H9 (cell line): ENCODE data around the gene DTWD2. TPM values are rescaled to one million over a fixed set of nuclear protein-coding genes. Genes with fewer than 3 reads are reported as not detected.
"Not testable (repeated sequence)": the region's sequence is repeated elsewhere in the genome, so short reads cannot be mapped to it uniquely, and the experiment has no call there.

Experiments
- DNase-seq: peaks from one replicate; pipeline ENCODE4 v3.0.0-alpha.2; 2017
- H2AFZ ChIP-seq: one replicate; pipeline ENCODE4 v1.6.1; 2013; ENCODE audit warnings: mild to moderate bottlenecking, low read length, control low read depth, moderate library complexity
- H2AK5ac ChIP-seq: 2 replicates; pipeline ENCODE4 v1.6.1; 2013; ENCODE audit warnings: low read length, control low read depth, mixed read lengths; ENCODE audit not compliant: insufficient read length
- H2BK120ac ChIP-seq: one replicate; pipeline ENCODE4 v1.6.1; 2013; ENCODE audit warnings: low read depth, mild to moderate bottlenecking, low read length, control low read depth, inconsistent platforms; ENCODE audit not compliant: poor library complexity, severe bottlenecking
- H2BK12ac ChIP-seq: 2 replicates; pipeline ENCODE4 v1.6.1; 2013; ENCODE audit warnings: low read length, control low read depth, mixed read lengths, low read depth; ENCODE audit not compliant: insufficient read length
- H2BK15ac ChIP-seq: 2 replicates; pipeline ENCODE4 v1.6.1; 2013; ENCODE audit warnings: low read depth, low read length, control low read depth
- H2BK20ac ChIP-seq: one replicate; pipeline ENCODE4 v1.6.1; 2013; ENCODE audit warnings: low read depth, mild to moderate bottlenecking, low read length, control low read depth, inconsistent platforms; ENCODE audit not compliant: poor library complexity, severe bottlenecking
- H2BK5ac ChIP-seq: 2 replicates; pipeline ENCODE4 v1.6.1; 2013; ENCODE audit warnings: low read length, control low read depth, mixed read lengths; ENCODE audit not compliant: insufficient read length
- H3K14ac ChIP-seq: 2 replicates; pipeline ENCODE4 v1.6.1; 2013; ENCODE audit warnings: low read length, control low read depth; ENCODE audit not compliant: insufficient read depth
- H3K18ac ChIP-seq: 2 replicates; pipeline ENCODE4 v1.6.1; 2013; ENCODE audit warnings: low read depth, mild to moderate bottlenecking, mixed read lengths, low read length, control low read depth; ENCODE audit not compliant: insufficient read length
- H3K23ac ChIP-seq: 2 replicates; pipeline ENCODE4 v1.6.1; 2013; ENCODE audit warnings: low read length, control low read depth, mixed read lengths, low read depth; ENCODE audit not compliant: insufficient read length
- H3K23me2 ChIP-seq: 2 replicates; pipeline ENCODE4 v1.6.1; 2013; ENCODE audit warnings: low read depth, mild to moderate bottlenecking, mixed read lengths, low read length, control low read depth; ENCODE audit not compliant: insufficient read length, poor library complexity, severe bottlenecking
- H3K27ac ChIP-seq: 2 replicates; pipeline ENCODE4 v1.5.1; 2013; ENCODE audit warnings: low read length, control low read depth, mixed read lengths, low read depth; ENCODE audit not compliant: insufficient read length
- H3K27me3 ChIP-seq: 2 replicates; pipeline ENCODE4 v1.6.1; 2013; ENCODE audit warnings: low read length, control low read depth, inconsistent platforms; ENCODE audit not compliant: insufficient read depth
- H3K4ac ChIP-seq: 2 replicates; pipeline ENCODE4 v1.6.1; 2013; ENCODE audit warnings: low read depth, mild to moderate bottlenecking, control low read depth, inconsistent platforms, low read length, moderate library complexity
- H3K4me1 ChIP-seq: 2 replicates; pipeline ENCODE4 v1.6.1; 2013; ENCODE audit warnings: low read length, control low read depth, inconsistent platforms; ENCODE audit not compliant: insufficient read depth
- H3K4me2 ChIP-seq: 2 replicates; pipeline ENCODE4 v1.6.1; 2013; ENCODE audit warnings: low read length, control low read depth, mixed read lengths; ENCODE audit not compliant: insufficient read length, insufficient read depth
- H3K56ac ChIP-seq: 2 replicates; pipeline ENCODE4 v1.6.1; 2013; ENCODE audit warnings: low read depth, mild to moderate bottlenecking, mixed read lengths, low read length, control low read depth; ENCODE audit not compliant: insufficient read length
- H3K79me1 ChIP-seq: 2 replicates; pipeline ENCODE4 v1.6.1; 2013; ENCODE audit warnings: low read depth, mild to moderate bottlenecking, moderate library complexity, low read length, control low read depth, inconsistent platforms; ENCODE audit not compliant: insufficient read depth, poor library complexity, severe bottlenecking
- H3K79me2 ChIP-seq: 2 replicates; pipeline ENCODE4 v1.6.1; 2013; ENCODE audit warnings: low read length, control low read depth, inconsistent platforms; ENCODE audit not compliant: insufficient read depth
- H3K9ac ChIP-seq: 2 replicates; pipeline ENCODE4 v1.6.1; 2013; ENCODE audit warnings: low read length, control low read depth, mixed read lengths; ENCODE audit not compliant: insufficient read length; ENCODE audit errors: extremely low read depth
- H3K9me3 ChIP-seq: one replicate; pipeline ENCODE4 v1.6.1; 2013; ENCODE audit warnings: low read depth, low read length, inconsistent platforms; ENCODE audit not compliant: control insufficient read depth
- H3T11ph ChIP-seq: one replicate; pipeline ENCODE4 v1.6.1; 2013; ENCODE audit warnings: mild to moderate bottlenecking, low read length, control low read depth, inconsistent platforms
- H4K20me1 ChIP-seq: one replicate; pipeline ENCODE4 v1.6.1; 2013; ENCODE audit not compliant: control insufficient read depth, insufficient read length, insufficient read depth
- H4K5ac ChIP-seq: 2 replicates; pipeline ENCODE4 v1.6.1; 2013; ENCODE audit warnings: low read depth, mild to moderate bottlenecking, mixed read lengths, low read length, control low read depth; ENCODE audit not compliant: insufficient read length
- H4K8ac ChIP-seq: replicated peaks from 2 replicates; pipeline ENCODE4 v1.6.1; 2013; ENCODE audit warnings: low read length, control low read depth, mixed read lengths, low read depth; ENCODE audit not compliant: insufficient read length
- H4K91ac ChIP-seq: 2 replicates; pipeline ENCODE4 v1.6.1; 2013; ENCODE audit warnings: low read depth, mild to moderate bottlenecking, moderate library complexity, mixed read lengths, low read length, control low read depth; ENCODE audit not compliant: insufficient read length
- H3K27ac Mint-ChIP-seq, 3 experiments: 2 replicates in 2 of 3; 3 replicates in 1 of 3; pipeline ENCODE4 v1.8.0; 2020 to 2021; ENCODE audit warnings: mixed read lengths in 3 of 3, mild to moderate bottlenecking in 1 of 3, moderate library complexity in 1 of 3
- H3K27me3 Mint-ChIP-seq: 2 replicates; pipeline ENCODE4 v1.8.0; 2021; ENCODE audit warnings: low read depth, mild to moderate bottlenecking, moderate library complexity, mixed read lengths
- H3K36me3 Mint-ChIP-seq, 3 experiments: 2 replicates in 2 of 3; 3 replicates in 1 of 3; pipeline ENCODE4 v1.8.0; 2020 to 2021; ENCODE audit warnings: low read depth in 3 of 3, mixed read lengths in 3 of 3; ENCODE audit not compliant: insufficient read depth in 1 of 3
- H3K4me1 Mint-ChIP-seq, 2 experiments: 2 replicates each; pipeline ENCODE4 v1.8.0; 2020; ENCODE audit warnings: mixed read lengths in 2 of 2
- H3K4me3 Mint-ChIP-seq, 2 experiments: 2 replicates in 1 of 2; 3 replicates in 1 of 2; pipeline ENCODE4 v1.8.0; 2020 to 2021; ENCODE audit warnings: mild to moderate bottlenecking in 2 of 2, mixed read lengths in 2 of 2, moderate library complexity in 1 of 2
- H3K9me3 Mint-ChIP-seq, 2 experiments: 2 replicates in 1 of 2; 3 replicates in 1 of 2; pipeline ENCODE4 v1.8.0; 2020; ENCODE audit warnings: mild to moderate bottlenecking in 2 of 2, mixed read lengths in 2 of 2, moderate library complexity in 1 of 2
- WGBS: extraction: QIAGEN DNeasy Blood & Tissue Kit; methylation state at CpG from one replicate; pipeline ENCODE4 v1.1.7; 2013; ENCODE audit warnings: missing lambda C conversion rate, low lambda C conversion rate, mixed read lengths; ENCODE audit not compliant: insufficient read length; ENCODE audit errors: extremely low coverage; 5-methylcytosine and 5-hydroxymethylcytosine counted together
- total RNA-seq: library from RNA; stranded (reverse); gene quantifications from 2 replicates; pipeline ENCODE4 v1.2.1, GENCODE V29; 2021

The DTWD2 gene
- total RNA-seq, 1 experiment from 2014 or later: 10.8 TPM

GRCh38 chr5:118992055-118992454, 3.7 kb upstream of the DTWD2 start:
- H3K27ac ChIP-seq, H2BK120ac ChIP-seq, H2BK20ac ChIP-seq, H2BK5ac ChIP-seq, H3K4me3 Mint-ChIP-seq, H3T11ph ChIP-seq, H2BK12ac ChIP-seq, H3K79me1 ChIP-seq, H3K9ac ChIP-seq, H3K27me3 Mint-ChIP-seq, H4K5ac ChIP-seq, H3K23ac ChIP-seq, H4K91ac ChIP-seq, H4K20me1 ChIP-seq, H2AFZ ChIP-seq, H3K4me2 ChIP-seq, H3K18ac ChIP-seq, H3K4me1 ChIP-seq, H4K8ac ChIP-seq, DNase-seq, H2BK15ac ChIP-seq, H3K27me3 ChIP-seq, H3K79me2 ChIP-seq, H3K4ac ChIP-seq, H3K27ac Mint-ChIP-seq, H3K23me2 ChIP-seq, H3K56ac ChIP-seq, H2AK5ac ChIP-seq, H3K9me3 ChIP-seq, H3K14ac ChIP-seq: not testable (repeated sequence)
- Mint-ChIP-seq H3K36me3 (peaks cover 6 to 23% (median 7%) of the 10 kb centered on the region in 3 experiments), H3K4me1 (peaks cover 11 to 12% of the 10 kb centered on the region in 2 experiments), H3K9me3 (peaks cover 31 to 37% of the 10 kb centered on the region in 2 experiments)
- no CpG with 5 or more reads among the region's 3 CpGs for WGBS
